Colon (tissue), 2 donors: ENCODE data around the gene ZNF480.
"Not testable (repeated sequence)": the region's sequence is repeated elsewhere in the genome, so short reads cannot be mapped to it uniquely, and the experiment has no call there.

Source experiments
- FAIRE-seq: peaks from 2 replicates; lab custom pipeline; 2012; peaks lifted over from hg19 to GRCh38; lab: Jason Lieb, UNC
- donor health status: control.
- donor health status: control.

Gene ZNF480

GRCh38 chr19:52339022-52339421 lies 42.1 kb downstream of the ZNF480 start:
- not testable (repeated sequence) for FAIRE-seq

- no peak for FAIRE-seq
Measured at GRCh38 chr19:52343548-52343947, 46.6 kb downstream of the ZNF480 start.

DNA sequence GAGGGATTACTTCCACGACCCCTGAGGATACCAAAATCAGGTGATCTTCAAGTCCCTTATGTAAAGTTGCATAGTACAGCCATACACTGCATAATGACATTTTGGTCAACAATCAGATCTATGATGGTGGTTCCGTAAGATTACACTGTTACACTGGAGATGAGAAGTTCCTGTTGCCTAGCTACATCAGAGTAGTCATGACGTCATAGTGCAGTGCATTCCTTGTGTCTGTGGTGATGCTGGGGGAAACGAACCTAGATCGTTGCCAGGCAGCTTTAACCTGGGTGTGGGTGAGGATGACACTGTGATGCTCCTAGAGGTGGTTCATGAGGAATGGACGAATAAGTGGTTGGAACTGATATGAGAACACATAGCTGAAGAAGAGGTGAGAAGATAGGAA lies 48.2 kb downstream of the ZNF480 start:
- no peak for FAIRE-seq

DNA sequence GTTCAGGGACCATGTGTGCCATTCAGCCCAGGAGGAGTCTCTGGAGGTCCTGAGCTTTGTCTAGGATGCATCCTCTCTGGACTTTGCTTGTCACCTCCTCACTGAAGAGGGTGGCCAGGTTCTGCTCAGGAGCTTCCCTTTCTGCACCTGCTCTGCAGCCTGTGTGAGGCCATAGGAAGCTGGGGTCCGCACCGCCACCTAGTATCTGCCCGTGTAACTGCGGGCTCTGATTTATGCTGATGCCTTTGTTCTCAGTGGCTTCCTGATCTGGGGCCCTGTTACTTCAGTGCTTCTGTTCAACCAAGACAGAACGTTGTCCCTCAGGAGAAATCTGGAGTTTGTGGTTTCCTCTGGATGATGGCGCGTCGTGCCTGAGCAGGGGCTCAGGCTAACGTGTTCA lies 54.5 kb downstream of the ZNF480 start:
- FAIRE-seq: no peak

DNA sequence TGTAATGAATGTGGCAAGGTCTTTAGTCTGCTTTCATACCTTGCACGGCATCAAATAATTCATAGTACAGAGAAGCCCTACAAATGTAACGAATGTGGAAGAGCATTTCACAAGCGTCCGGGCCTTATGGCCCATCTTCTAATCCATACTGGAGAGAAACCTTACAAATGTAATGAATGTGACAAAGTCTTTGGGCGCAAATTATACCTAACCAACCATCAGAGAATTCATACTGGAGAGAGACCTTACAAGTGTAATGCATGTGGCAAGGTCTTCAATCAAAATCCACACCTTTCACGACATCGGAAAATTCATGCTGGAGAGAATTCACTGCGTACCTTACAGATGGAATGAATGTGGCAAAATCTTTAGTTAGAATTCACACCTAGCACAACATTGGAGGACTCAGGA lies 69.5 kb downstream of the ZNF480 start:
- FAIRE-seq: no peak

GRCh38 chr19:52369559-52370340 lies 72.8 kb downstream of the ZNF480 start, which contains the start of gene ZNF880:
Gene ZNF880, plus strand, starts transcription at chr19:52369923. Its CDS starts 43 bp downstream, at chr19:52369966.
- FAIRE-seq: no peak

DNA sequence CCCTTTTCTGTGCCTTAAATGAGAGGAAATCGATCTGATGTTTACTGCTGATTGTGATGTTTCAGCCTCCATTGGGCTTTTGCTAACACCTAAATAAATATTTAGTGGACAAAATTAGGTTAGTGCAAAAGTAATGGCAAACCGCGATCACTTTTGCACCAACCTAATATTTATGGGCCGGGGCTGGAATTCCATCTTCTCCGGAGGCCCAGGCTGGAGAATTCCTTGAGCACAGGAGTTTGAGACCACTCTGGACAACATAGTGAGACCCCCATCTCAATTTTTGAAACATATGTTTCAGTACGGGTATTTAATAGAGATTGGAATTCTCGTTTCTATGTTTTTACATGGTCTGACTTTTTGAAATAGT lies 73.4 kb downstream of the ZNF480 start:
- no peak for FAIRE-seq
